Vagina (tissue), 2 donors: ENCODE results near the gene RCAN3. TPM values are rescaled to one million over a fixed set of nuclear protein-coding genes. Genes with fewer than 3 reads are reported as not detected.

Experiments
- DNase-seq, 2 donors: peaks; one replicate each; pipeline ENCODE4 v3.0.0-alpha.2; 2017; ENCODE audit errors: extremely low spot score in 2 of 2
- H3K27ac ChIP-seq: fragments of 200-600 bp; sonication (generic); one replicate; pipeline ENCODE4 v1.5.1; 2019
- H3K27me3 ChIP-seq: fragments of 200-600 bp; sonication (generic); one replicate; pipeline ENCODE4 v1.5.1; 2019
- H3K36me3 ChIP-seq, 2 donors: fragments of 200-600 bp; sonication (generic); one replicate each; pipeline ENCODE4 v1.5.1; 2017 to 2019
- H3K4me1 ChIP-seq: fragments of 200-600 bp; sonication (generic); one replicate; pipeline ENCODE4 v1.5.1; 2019
- H3K4me3 ChIP-seq, 2 donors: fragments of 200-600 bp; sonication (generic); 1 replicate in 1 of 2; 2 replicates in 1 of 2; pipeline ENCODE4 v1.5.1; 2016 to 2019
- H3K9me3 ChIP-seq: fragments of 200-600 bp; sonication (generic); one replicate; pipeline ENCODE4 v1.5.1; 2019
- CTCF ChIP-seq, 3 experiments: fragments of 450-650 bp in 2 of 3; fragments of 200-600 bp in 1 of 3; sonication (generic) in 1 of 3; IDR thresholded peaks; one replicate each; pipeline ENCODE4 v1.5.1; 2017 to 2019; ENCODE audit warnings: antibody characterized with exemption in 3 of 3, mild to moderate bottlenecking in 2 of 3, moderate library complexity in 2 of 3
- POLR2A ChIP-seq, 2 donors: fragments of 450-650 bp; IDR thresholded peaks; one replicate each; pipeline ENCODE4 v1.6.1; 2017; ENCODE audit warnings: antibody characterized with exemption in 2 of 2, mild to moderate bottlenecking in 2 of 2, moderate library complexity in 2 of 2
- POLR2AphosphoS5 ChIP-seq, 2 donors: sonication (generic); formaldehyde crosslinking; IDR thresholded peaks; one replicate each; pipeline ENCODE4 v1.9.0; 2017; ENCODE audit warnings: antibody characterized with exemption in 2 of 2, mild to moderate bottlenecking in 2 of 2, low read depth in 1 of 2; ENCODE audit not compliant: insufficient read depth in 1 of 2
- intact Hi-C: fragments of 100-400 bp; cut with DNase I; formaldehyde crosslinking; loops from one replicate; pipeline ENCODE4 v1.15.1; 2023
- total RNA-seq: library from RNA; depleted of rRNA; stranded (reverse); fragments of >200 nt; gene quantifications from one replicate; pipeline ENCODE4 v1.2.3, GENCODE V29; 2016

RCAN3 gene
- total RNA-seq, 1 donor from 2014 or later: 11.3 TPM

- Histone ChIP-seq H3K9me3 (no peaks in the 10 kb centered on the region), H3K27me3 (no peaks in the 10 kb centered on the region), H3K27ac (no peak overlapping the region), H3K4me3 (no peak overlapping the region), H3K36me3 (no peaks in the 10 kb centered on the region), H3K4me1 (no peaks in the 10 kb centered on the region)
- no peak for DNase-seq
- no peak for TF ChIP-seq POLR2A (IDR thresholded peaks at IDR 0.05)
- no peak for TF ChIP-seq POLR2AphosphoS5 (IDR thresholded peaks at IDR 0.05; ENCODE audit: insufficient read depth in 1 of 2, low read depth in 1 of 2)
- no peak for TF ChIP-seq CTCF (IDR thresholded peaks at IDR 0.05)
- intact Hi-C loops: no loop called here
Observed at GRCh38 chr1:24476571-24476970, 26.1 kb upstream of the RCAN3 start.

GRCh38 chr1:24477309-24477708, 25.3 kb upstream of the RCAN3 start:
- intact Hi-C loops: no loop called here
- no peak for DNase-seq
- no peak overlapping the region for H3K4me3 ChIP-seq
- H3K27me3 ChIP-seq: no peaks in the 10 kb centered on the region
- H3K9me3 ChIP-seq: no peaks in the 10 kb centered on the region
- H3K4me1 ChIP-seq: no peaks in the 10 kb centered on the region
- no peaks in the 10 kb centered on the region for H3K36me3 ChIP-seq
- no peak overlapping the region for H3K27ac ChIP-seq
- TF ChIP-seq POLR2AphosphoS5 (IDR thresholded peaks at IDR 0.05; ENCODE audit: insufficient read depth in 1 of 2, low read depth in 1 of 2): no peak
- no peak for TF ChIP-seq POLR2A (IDR thresholded peaks at IDR 0.05)
- TF ChIP-seq CTCF (IDR thresholded peaks at IDR 0.05): no peak

- intact Hi-C loops: no loop called here
- Histone ChIP-seq H3K4me3 (no peak overlapping the region), H3K27me3 (no peaks in the 10 kb centered on the region), H3K9me3 (no peaks in the 10 kb centered on the region), H3K4me1 (no peaks in the 10 kb centered on the region), H3K36me3 (no peaks in the 10 kb centered on the region), H3K27ac (no peak overlapping the region)
- DNase-seq: no peak
- no peak for TF ChIP-seq POLR2A (IDR thresholded peaks at IDR 0.05)
- no peak for TF ChIP-seq POLR2AphosphoS5 (IDR thresholded peaks at IDR 0.05; ENCODE audit: insufficient read depth in 1 of 2, low read depth in 1 of 2)
- no peak for TF ChIP-seq CTCF (IDR thresholded peaks at IDR 0.05)
Observed at GRCh38 chr1:24481101-24481500, 21.5 kb upstream of the RCAN3 start.

GRCh38 chr1:24481843-24482610, 20.6 kb upstream of the RCAN3 start:
- Histone ChIP-seq H3K4me3 (no peak overlapping the region), H3K36me3 (no peaks in the 10 kb centered on the region), H3K27me3 (no peaks in the 10 kb centered on the region), H3K27ac (no peak overlapping the region), H3K4me1 (no peaks in the 10 kb centered on the region), H3K9me3 (no peaks in the 10 kb centered on the region)
- TF ChIP-seq POLR2AphosphoS5 (IDR thresholded peaks at IDR 0.05; ENCODE audit: insufficient read depth in 1 of 2, low read depth in 1 of 2) (no peak), POLR2A (IDR thresholded peaks at IDR 0.05) (no peak), CTCF (IDR thresholded peaks at IDR 0.05) (no peak)
- intact Hi-C loops: no loop called here
- DNase-seq: no peak

- Histone ChIP-seq H3K36me3 (no peaks in the 10 kb centered on the region), H3K9me3 (no peaks in the 10 kb centered on the region), H3K27ac (no peak overlapping the region), H3K4me1 (no peaks in the 10 kb centered on the region), H3K4me3 (no peak overlapping the region), H3K27me3 (no peaks in the 10 kb centered on the region)
- intact Hi-C loops: no loop called here
- TF ChIP-seq CTCF (IDR thresholded peaks at IDR 0.05) (no peak), POLR2A (IDR thresholded peaks at IDR 0.05) (no peak), POLR2AphosphoS5 (IDR thresholded peaks at IDR 0.05; ENCODE audit: insufficient read depth in 1 of 2, low read depth in 1 of 2) (no peak)
- no peak for DNase-seq
Observed at GRCh38 chr1:24483441-24483840, 19.2 kb upstream of the RCAN3 start.
